ENCODE results near the gene FITM1. TPM values are rescaled to one million over a fixed set of nuclear protein-coding genes. Genes with fewer than 3 reads are reported as not detected.

Gene FITM1
- total RNA-seq, 1 experiment from 2014 or later = 0.55 TPM

GRCh38 chr14:24149302-24149969, 19.0 kb downstream of the FITM1 start:
- Histone ChIP-seq H3K9ac (ENCODE audit: low read length) (no peak overlapping the region), H3K79me2 (ENCODE audit: low read length) (peaks cover 45% of the 10 kb centered on the region)
- CTCF ChIA-PET = no interaction called here

DNA sequence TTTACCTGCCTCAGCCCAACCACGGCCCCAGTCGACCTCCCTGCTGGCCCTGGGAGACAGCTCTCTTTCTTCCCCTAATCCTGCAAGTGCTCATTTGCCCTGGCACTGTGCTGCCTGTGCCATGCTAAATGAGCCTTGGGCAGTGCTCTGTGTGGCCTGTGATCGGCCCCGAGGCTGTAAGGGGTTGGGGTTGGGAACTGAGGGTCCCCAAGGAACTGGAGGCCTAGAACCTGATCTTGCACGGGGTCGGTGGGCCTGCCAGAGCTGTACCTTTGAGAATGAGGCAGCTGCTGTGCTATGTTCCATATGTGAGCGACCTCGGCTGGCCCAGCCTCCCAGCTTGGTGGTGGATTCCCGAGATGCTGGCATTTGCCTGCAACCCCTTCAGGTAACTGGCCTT, 19.6 kb downstream of the FITM1 start:
- no peaks in the 10 kb centered on the region for H3K9me3 ChIP-seq (ENCODE audit: low read length)
- peaks cover 17% of the 10 kb centered on the region for H3K4me1 ChIP-seq (ENCODE audit: insufficient read depth, low read length)
- H4K20me1 ChIP-seq (ENCODE audit: low read length) = no peaks in the 10 kb centered on the region
- DNase-seq (no peak), ATAC-seq (no peak)
- H3K9ac ChIP-seq (ENCODE audit: low read length) = no peak overlapping the region
- no peak overlapping the region for H3K4me2 ChIP-seq (ENCODE audit: low read length)
- H3F3A ChIP-seq (ENCODE audit: low read length, unreplicated experiment) = no peaks in the 10 kb centered on the region
- no peak overlapping the region for H3K4me3 ChIP-seq (ENCODE audit: low read length)
- TF ChIP-seq EZH2phosphoT487 (IDR thresholded peaks at IDR 0.05; ENCODE audit: borderline replicate concordance, low read length) (no peak), EZH2 (IDR thresholded peaks at IDR 0.05; ENCODE audit: low read length, unreplicated experiment) (no peak)
- H2AFZ ChIP-seq (ENCODE audit: low read length) = no peak overlapping the region
- ChIA-PET POLR2A (ENCODE audit: unreplicated experiment) (no interaction called here), CTCF (no interaction called here)
- H3K79me2 ChIP-seq (ENCODE audit: low read length) = peaks cover 39% of the 10 kb centered on the region
- H3K27ac ChIP-seq (ENCODE audit: low read length) = no peak overlapping the region
- BruUV-seq (replicated peaks) = no TSS peak
- H3K9me2 ChIP-seq (replicated peaks; ENCODE audit: low read length) = no peaks in the 10 kb centered on the region
- peaks cover 29% of the 10 kb centered on the region; the same call in 1 of the 2 replicates for H3K36me3 ChIP-seq (ENCODE audit: low read depth, low read length)
- intact Hi-C loops (cut with micrococcal nuclease) = no loop called here
- no peaks in the 10 kb centered on the region for H3K27me3 ChIP-seq (ENCODE audit: low read length)

More at GRCh38 chr14:24149302-24149969, 19.0 kb downstream of the FITM1 start:
- peaks cover 17% of the 10 kb centered on the region for H3K4me1 ChIP-seq (ENCODE audit: insufficient read depth, low read length)
- H3F3A ChIP-seq (ENCODE audit: low read length, unreplicated experiment) = no peaks in the 10 kb centered on the region
- peaks cover 23% of the 10 kb centered on the region; the same call in 1 of the 2 replicates for H3K36me3 ChIP-seq (ENCODE audit: low read depth, low read length)
- no peaks in the 10 kb centered on the region for H3K9me2 ChIP-seq (replicated peaks; ENCODE audit: low read length)
- intact Hi-C loops (cut with micrococcal nuclease) = no loop called here
- ATAC-seq (no peak), DNase-seq (no peak)
- BruUV-seq (replicated peaks) = no TSS peak
- no peak overlapping the region for H2AFZ ChIP-seq (ENCODE audit: low read length)
- no peak overlapping the region for H3K4me3 ChIP-seq (ENCODE audit: low read length)
- no peak overlapping the region for H3K4me2 ChIP-seq (ENCODE audit: low read length)
- TF ChIP-seq EZH2phosphoT487 (IDR thresholded peaks at IDR 0.05; ENCODE audit: borderline replicate concordance, low read length) (no peak), CTCF (conservative IDR thresholded peaks at IDR 0.05; ENCODE audit: low read depth, low read length) (no peak), EZH2 (IDR thresholded peaks at IDR 0.05; ENCODE audit: low read length, unreplicated experiment) (no peak)
- H3K27ac ChIP-seq (ENCODE audit: low read length) = no peak overlapping the region
- H3K27me3 ChIP-seq (ENCODE audit: low read length) = no peaks in the 10 kb centered on the region
- no peaks in the 10 kb centered on the region for H3K9me3 ChIP-seq (ENCODE audit: low read length)
- POLR2A ChIA-PET (ENCODE audit: unreplicated experiment) = no interaction called here
- no peaks in the 10 kb centered on the region for H4K20me1 ChIP-seq (ENCODE audit: low read length)

- ChIA-PET CTCF (no interaction called here), POLR2A (ENCODE audit: unreplicated experiment) (no interaction called here)
- Histone ChIP-seq H3F3A (ENCODE audit: low read length, unreplicated experiment) (peaks cover 3% of the 10 kb centered on the region), H3K4me2 (ENCODE audit: low read length) (no peak overlapping the region), H3K36me3 (ENCODE audit: low read depth, low read length) (peaks cover 34% of the 10 kb centered on the region; the same call in 1 of the 2 replicates), H3K4me1 (ENCODE audit: insufficient read depth, low read length) (peaks cover 12% of the 10 kb centered on the region), H3K4me3 (ENCODE audit: low read length) (no peak overlapping the region), H4K20me1 (ENCODE audit: low read length) (no peaks in the 10 kb centered on the region), H3K9me2 (replicated peaks; ENCODE audit: low read length) (no peaks in the 10 kb centered on the region), H3K27ac (ENCODE audit: low read length) (no peak overlapping the region), H3K79me2 (ENCODE audit: low read length) (peaks cover 34% of the 10 kb centered on the region), H3K27me3 (ENCODE audit: low read length) (no peaks in the 10 kb centered on the region), H2AFZ (ENCODE audit: low read length) (no peak overlapping the region), H3K9ac (ENCODE audit: low read length) (no peak overlapping the region), H3K9me3 (ENCODE audit: low read length) (no peaks in the 10 kb centered on the region)
- no peak for DNase-seq
- ATAC-seq = no peak
- intact Hi-C loops (cut with micrococcal nuclease) = no loop called here
- BruUV-seq (replicated peaks) = no TSS peak
- TF ChIP-seq CTCF (conservative IDR thresholded peaks at IDR 0.05; ENCODE audit: low read depth, low read length) (no peak), EZH2phosphoT487 (IDR thresholded peaks at IDR 0.05; ENCODE audit: borderline replicate concordance, low read length) (no peak), EZH2 (IDR thresholded peaks at IDR 0.05; ENCODE audit: low read length, unreplicated experiment) (no peak)
Observed at GRCh38 chr14:24150567-24150966, 20.1 kb downstream of the FITM1 start.

All from PC-3 (cell line).